CD4-positive, alpha-beta memory T cell (primary cell): ENCODE results near the gene ADAT1. TPM values are rescaled to one million over a fixed set of nuclear protein-coding genes. Genes with fewer than 3 reads are reported as not detected.
A peak's percentile ranks its signal among the peaks of the same experiment; 100 is the strongest.

ENCODE experiments used
- CTCF ChIA-PET: fragments of 350-600 bp; sonication (Branson Sonifier 250); formaldehyde crosslinking; loops from one replicate; lab custom pipeline; 2021; ENCODE audit warnings: inconsistent platforms; ENCODE audit not compliant: partially characterized antibody; lab: Charles Lee
- POLR2A ChIA-PET: fragments of 350-600 bp; sonication (Branson Sonifier 250); formaldehyde crosslinking; loops from one replicate; lab custom pipeline; 2021; ENCODE audit not compliant: partially characterized antibody; lab: Charles Lee
- DNase-seq, 5 donors: peaks; one replicate each; pipeline versions ENCODE4 v3.0.0 to v3.0.0-alpha.2; 2020 to 2022; ENCODE audit warnings: mixed read lengths in 1 of 5
- H3K27ac ChIP-seq: one replicate; pipeline ENCODE4 v1.7.0; 2013; ENCODE audit warnings: low read depth, low read length
- H3K27me3 ChIP-seq: 2 replicates; pipeline ENCODE4 v1.7.0; 2013; ENCODE audit warnings: mild to moderate bottlenecking, low read length, moderate library complexity; ENCODE audit not compliant: insufficient read depth
- H3K36me3 ChIP-seq: 2 replicates; pipeline ENCODE4 v1.7.0; 2013; ENCODE audit warnings: mild to moderate bottlenecking, low read length, moderate library complexity; ENCODE audit not compliant: insufficient read depth
- H3K4me1 ChIP-seq: 2 replicates; pipeline ENCODE4 v1.7.0; 2013; ENCODE audit warnings: mild to moderate bottlenecking, low read length, moderate library complexity; ENCODE audit not compliant: insufficient read depth
- H3K4me3 ChIP-seq, 2 donors: one replicate each; pipeline ENCODE4 v1.7.0; 2013; ENCODE audit warnings: low read length in 2 of 2, mild to moderate bottlenecking in 1 of 2
- H3K9me3 ChIP-seq, 2 donors: one replicate each; pipeline ENCODE4 v1.7.0; 2013; ENCODE audit warnings: low read length in 2 of 2, control low read depth in 1 of 2; ENCODE audit not compliant: control insufficient read depth in 1 of 2
- H3K27ac Mint-ChIP-seq, 7 donors: one replicate each; pipeline ENCODE4 v1.8.0; 2020 to 2021; ENCODE audit warnings: mixed read lengths in 7 of 7, mild to moderate bottlenecking in 6 of 7, inconsistent platforms in 3 of 7, moderate library complexity in 3 of 7
- H3K27me3 Mint-ChIP-seq, 2 donors: one replicate each; pipeline ENCODE4 v1.8.0; 2020 to 2021; ENCODE audit warnings: mixed read lengths in 2 of 2
- H3K36me3 Mint-ChIP-seq, 2 donors: one replicate each; pipeline ENCODE4 v1.8.0; 2020 to 2021; ENCODE audit warnings: mixed read lengths in 2 of 2, inconsistent platforms in 1 of 2, mild to moderate bottlenecking in 1 of 2
- H3K4me1 Mint-ChIP-seq, 4 donors: one replicate each; pipeline ENCODE4 v1.8.0; 2020 to 2021; ENCODE audit warnings: mixed read lengths in 4 of 4, mild to moderate bottlenecking in 1 of 4
- H3K4me3 Mint-ChIP-seq, 8 donors: one replicate each; pipeline ENCODE4 v1.8.0; 2020 to 2021; ENCODE audit warnings: mixed read lengths in 8 of 8, mild to moderate bottlenecking in 7 of 8, moderate library complexity in 6 of 8, inconsistent platforms in 3 of 8
- H3K9me3 Mint-ChIP-seq, 8 donors: one replicate each; pipeline ENCODE4 v1.8.0; 2020 to 2021; ENCODE audit warnings: mixed read lengths in 8 of 8, mild to moderate bottlenecking in 5 of 8, inconsistent platforms in 3 of 8, moderate library complexity in 1 of 8
- intact Hi-C: fragments of 100-400 bp; cut with micrococcal nuclease; formaldehyde crosslinking; loops from one replicate; pipeline ENCODE4 v1.15.1; 2023
- polyA plus RNA-seq, 2 donors: library from polyadenylated mRNA; unstranded; fragments of 300-500 nt; fragmentation: Illumina TruSeq; gene quantifications; one replicate each; pipeline ENCODE4 v1.2.3, GENCODE V29; 2021
- total RNA-seq, 2 experiments: library from RNA; stranded (reverse); gene quantifications; one replicate each; pipeline ENCODE4 v1.2.3, GENCODE V29; 2021

Gene ADAT1
- total and polyA plus RNA-seq, 4 experiments from 2014 or later, result 44.4 to 93.9 (median 71.6) TPM

DNA sequence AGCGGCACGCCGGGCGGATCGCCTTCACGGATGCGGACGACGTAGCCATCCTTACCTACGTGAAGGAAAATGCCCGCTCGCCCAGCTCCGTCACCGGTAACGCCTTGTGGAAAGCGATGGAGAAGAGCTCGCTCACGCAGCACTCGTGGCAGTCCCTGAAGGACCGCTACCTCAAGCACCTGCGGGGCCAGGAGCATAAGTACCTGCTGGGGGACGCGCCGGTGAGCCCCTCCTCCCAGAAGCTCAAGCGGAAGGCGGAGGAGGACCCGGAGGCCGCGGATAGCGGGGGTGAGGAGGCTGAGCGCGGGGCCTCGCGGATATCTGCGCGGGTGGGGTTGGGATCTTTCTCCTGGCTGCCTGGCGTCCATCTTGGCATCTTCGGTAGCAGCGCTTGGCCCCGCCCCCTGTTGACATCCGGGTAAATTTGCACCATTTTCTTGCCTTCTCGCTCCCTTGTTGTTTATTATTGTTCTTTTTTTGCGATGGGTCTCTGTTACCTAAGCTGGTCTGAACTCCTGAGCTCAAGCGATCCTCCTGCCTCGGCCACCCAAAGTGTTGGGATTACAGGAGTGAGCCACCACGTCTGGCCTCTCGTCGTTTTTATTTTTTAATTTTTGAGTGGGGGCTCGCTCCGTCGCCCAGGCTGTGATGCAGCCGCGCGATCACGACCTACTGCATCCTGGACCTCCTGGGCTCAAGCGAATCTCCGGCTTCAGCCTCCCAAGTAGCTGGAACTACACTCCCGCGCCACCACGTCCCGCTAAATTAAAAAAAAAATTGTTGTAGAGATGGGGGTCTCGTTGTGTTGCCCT is 25.4 kb upstream of the ADAT1 start:
- Mint-ChIP-seq H3K9me3 (peaks cover 0 to 1% (median 0%) of the 10 kb centered on the region in 8 donors), H3K4me3 (peak overlapping the region; percentile 93 to 100 (median 96)), H3K27ac (peak overlapping the region; percentile 95 to 99 (median 96)), H3K4me1 (peaks cover 48 to 77% (median 61%) of the 10 kb centered on the region in 4 donors), H3K36me3 (peaks cover 22 to 59% of the 10 kb centered on the region in 2 donors), H3K27me3 (no peaks in the 10 kb centered on the region)
- peak overlapping the region; percentile 79 to 94 for H3K4me3 ChIP-seq
- peak overlapping the region; percentile 98 for H3K27ac ChIP-seq
- DNase-seq, result peak; percentile 86 to 91 (median 87)
- peaks cover 73% of the 10 kb centered on the region for H3K4me1 ChIP-seq
- POLR2A ChIA-PET, result interaction anchor here (0.6 to 8.2 kb wide), 31 partner anchors 8 to 1564 kb away, joined by 3 to 293 read pairs (median 5); partner anchors contain the start of genes ADAT1, CFDP1, GABARAPL2 and MLKL
- H3K9me3 ChIP-seq, result no peaks in the 10 kb centered on the region
- intact Hi-C loops, result loop anchor here (1.0 to 2.0 kb wide), 2 partner anchors 92 to 982 kb away; partner anchors contain the start of genes RFWD3 and TMEM231
- CTCF ChIA-PET, result interaction anchor here (0.7 to 3.3 kb wide), 15 partner anchors 11 to 1543 kb away, joined by 3 to 31 read pairs (median 7); partner anchors contain the start of genes ADAT1, CFDP1, GABARAPL2 and MON1B
- H3K27me3 ChIP-seq, result no peaks in the 10 kb centered on the region
- peaks cover 8% of the 10 kb centered on the region for H3K36me3 ChIP-seq

DNA sequence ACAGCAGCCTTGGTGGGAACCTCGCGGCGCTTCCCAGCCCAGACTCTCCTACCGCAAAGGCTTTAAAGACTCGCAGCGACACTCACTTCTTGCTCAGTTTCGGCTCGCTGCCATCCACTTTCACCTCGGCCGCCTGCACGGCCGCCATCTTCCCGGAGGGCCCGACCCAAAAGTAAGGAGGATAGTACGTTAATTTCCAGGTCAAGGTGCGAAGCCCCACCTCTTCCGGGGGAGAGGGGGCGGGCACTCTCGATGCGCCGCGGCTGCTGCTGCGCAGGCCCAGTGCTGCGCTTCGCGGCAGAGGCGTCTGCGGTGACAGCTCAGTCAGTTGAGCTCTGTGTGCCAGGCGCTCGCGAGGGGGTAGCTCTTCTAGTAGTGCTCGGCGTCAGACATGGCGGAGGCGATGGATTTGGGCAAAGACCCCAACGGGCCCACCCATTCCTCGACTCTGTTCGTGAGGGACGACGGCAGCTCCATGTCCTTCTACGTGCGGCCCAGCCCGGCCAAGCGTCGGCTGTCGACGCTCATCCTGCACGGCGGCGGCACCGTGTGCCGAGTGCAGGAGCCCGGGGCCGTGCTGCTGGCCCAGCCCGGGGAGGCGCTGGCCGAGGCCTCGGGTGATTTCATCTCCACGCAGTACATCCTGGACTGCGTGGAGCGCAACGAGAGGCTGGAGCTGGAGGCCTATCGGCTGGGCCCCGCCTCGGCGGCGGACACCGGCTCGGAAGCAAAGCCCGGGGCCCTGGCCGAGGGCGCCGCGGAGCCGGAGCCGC is 24.6 kb upstream of the ADAT1 start, which contains the start of the genes KARS1 and TERF2IP:
TSS of gene KARS1 (minus strand) at position 174 of the 773 bp plus-strand sequence. CDS start at position 148, 26 bp downstream.
TSS of gene TERF2IP (plus strand) at position 282 of the 773 bp plus-strand sequence. CDS start at position 392, 110 bp downstream.
- H3K27me3 ChIP-seq, result no peaks in the 10 kb centered on the region
- intact Hi-C loops, result loop anchor here (1.0 to 2.0 kb wide), 11 partner anchors 24 to 1544 kb away; partner anchors contain the start of genes ADAT1, CFDP1, GABARAPL2 and MON1B
- peaks cover 0 to 1% (median 0%) of the 10 kb centered on the region in 8 donors for H3K9me3 Mint-ChIP-seq
- peaks cover 8% of the 10 kb centered on the region for H3K36me3 ChIP-seq
- POLR2A ChIA-PET, result interaction anchor here (0.6 to 8.2 kb wide), 31 partner anchors 9 to 1565 kb away, joined by 3 to 293 read pairs (median 5); partner anchors contain the start of genes ADAT1, CFDP1, GABARAPL2 and MLKL
- H3K27ac ChIP-seq, result peak within 1 kb of the TSS; percentile 98
- peak within 1 kb of the TSS; percentile 94 to 100 (median 99) for H3K4me3 Mint-ChIP-seq
- CTCF ChIA-PET, result interaction anchor here (1.0 to 3.3 kb wide), 17 partner anchors 9 to 1543 kb away, joined by 3 to 31 read pairs (median 7); partner anchors contain the start of genes ADAT1, CFDP1, GABARAPL2 and MON1B
- DNase-seq, result peak; percentile 94 to 96 (median 95)
- H3K4me1 Mint-ChIP-seq, result peaks cover 44 to 73% (median 59%) of the 10 kb centered on the region in 4 donors
- peaks cover 25 to 60% of the 10 kb centered on the region in 2 donors for H3K36me3 Mint-ChIP-seq
- peak within 1 kb of the TSS; percentile 79 to 99 for H3K4me3 ChIP-seq
- H3K4me1 ChIP-seq, result peaks cover 71% of the 10 kb centered on the region
- no peaks in the 10 kb centered on the region for H3K9me3 ChIP-seq
- peak within 1 kb of the TSS; percentile 95 to 99 (median 99) for H3K27ac Mint-ChIP-seq
- H3K27me3 Mint-ChIP-seq, result no peaks in the 10 kb centered on the region

DNA sequence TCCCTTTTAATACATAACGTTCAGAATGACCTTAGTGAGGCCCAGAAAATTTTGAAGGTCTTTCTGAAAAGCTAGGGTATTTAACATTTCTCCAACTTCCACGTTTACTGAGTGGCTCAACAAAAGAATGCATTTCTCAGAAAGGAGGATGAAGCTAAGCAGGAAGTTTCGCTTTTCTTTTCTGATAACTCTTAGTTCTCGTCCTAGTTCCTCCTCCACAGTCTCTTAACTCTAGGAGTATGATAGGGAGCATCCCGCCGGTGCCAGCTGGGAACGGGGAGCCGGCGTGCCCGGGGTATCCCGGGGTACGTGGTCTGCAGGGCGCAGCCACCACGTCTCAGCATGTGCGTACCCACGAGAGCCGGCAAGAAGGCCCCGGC is 24.0 kb upstream of the ADAT1 start:
- Histone ChIP-seq H3K27me3 (no peaks in the 10 kb centered on the region), H3K4me3 (peak overlapping the region; percentile 79 to 99), H3K9me3 (no peaks in the 10 kb centered on the region), H3K27ac (peak overlapping the region; percentile 98), H3K36me3 (peaks cover 8% of the 10 kb centered on the region), H3K4me1 (peaks cover 69% of the 10 kb centered on the region)
- CTCF ChIA-PET, result interaction anchor here (0.6 to 3.3 kb wide), 17 partner anchors 10 to 1544 kb away, joined by 3 to 31 read pairs (median 7); partner anchors contain the start of genes ADAT1, CFDP1, GABARAPL2 and MON1B
- Mint-ChIP-seq H3K27me3 (no peaks in the 10 kb centered on the region), H3K27ac (peak overlapping the region; percentile 95 to 99 (median 99)), H3K4me3 (peak overlapping the region; percentile 94 to 100 (median 99)), H3K4me1 (peaks cover 42 to 72% (median 57%) of the 10 kb centered on the region in 4 donors), H3K36me3 (peaks cover 30 to 63% of the 10 kb centered on the region in 2 donors), H3K9me3 (peaks cover 0 to 1% (median 0%) of the 10 kb centered on the region in 8 donors)
- POLR2A ChIA-PET, result interaction anchor here (0.6 to 8.2 kb wide), 25 partner anchors 9 to 1565 kb away, joined by 3 to 293 read pairs (median 6); partner anchors contain the start of genes ADAT1, CFDP1, GABARAPL2 and MLKL
- intact Hi-C loops, result loop anchor here (1.0 to 2.0 kb wide), 9 partner anchors 24 to 1544 kb away; partner anchors contain the start of genes ADAT1, CFDP1, GABARAPL2 and MON1B
- no peak for DNase-seq

GRCh38 chr16:75644240-75645012 is 21.3 kb upstream of the ADAT1 start:
- peak overlapping the region; percentile 70 to 94 (median 88) for H3K27ac Mint-ChIP-seq
- intact Hi-C loops, result no loop called here
- Histone ChIP-seq H3K27ac (peak overlapping the region; percentile 46), H3K36me3 (peaks cover 32% of the 10 kb centered on the region), H3K4me1 (peaks cover 50% of the 10 kb centered on the region), H3K4me3 (no peak overlapping the region), H3K9me3 (no peaks in the 10 kb centered on the region), H3K27me3 (no peaks in the 10 kb centered on the region)
- no peaks in the 10 kb centered on the region for H3K9me3 Mint-ChIP-seq
- no peaks in the 10 kb centered on the region for H3K27me3 Mint-ChIP-seq
- ChIA-PET POLR2A (interaction anchor here (0.9 to 8.2 kb wide), 8 partner anchors 10 to 88 kb away, joined by 3 to 293 read pairs (median 4); partner anchors contain the start of genes ADAT1 and TMEM231), CTCF (interaction anchor here (1.1 to 2.7 kb wide), 11 partner anchors 8 to 179 kb away, joined by 3 to 10 read pairs (median 4); partner anchors contain the start of genes ADAT1 and TMEM170A)
- H3K4me3 Mint-ChIP-seq, result peak overlapping the region; percentile 51 to 85 (median 82)
- DNase-seq, result peak; percentile 36 to 55 (median 48)
- peaks cover 28 to 64% (median 40%) of the 10 kb centered on the region in 4 donors for H3K4me1 Mint-ChIP-seq
- peaks cover 46 to 70% of the 10 kb centered on the region in 2 donors for H3K36me3 Mint-ChIP-seq

DNA sequence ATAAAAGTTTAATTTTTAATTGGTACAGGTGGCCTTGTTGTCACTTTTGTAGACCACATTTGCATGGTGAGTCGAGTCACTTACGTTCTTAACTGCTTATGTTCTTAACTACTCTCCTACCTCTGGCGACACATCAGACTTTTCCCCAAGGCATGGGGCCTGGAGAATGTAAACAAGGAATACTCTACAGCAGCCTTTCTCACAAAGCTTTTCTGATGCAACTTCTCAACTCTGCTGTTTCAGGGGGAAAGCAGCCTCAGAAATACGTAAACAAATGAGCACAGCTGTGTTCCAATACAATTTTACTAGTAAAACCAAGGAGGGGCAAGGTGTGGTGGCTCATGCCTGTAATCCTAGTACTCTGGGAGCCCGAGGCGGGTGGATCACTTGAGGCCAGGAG is 17.5 kb upstream of the ADAT1 start:
- H3K4me1 ChIP-seq, result peaks cover 36% of the 10 kb centered on the region
- peaks cover 65 to 78% of the 10 kb centered on the region in 2 donors for H3K36me3 Mint-ChIP-seq
- H3K27ac ChIP-seq, result no peak overlapping the region
- H3K4me1 Mint-ChIP-seq, result peaks cover 24 to 45% (median 32%) of the 10 kb centered on the region in 4 donors
- no peaks in the 10 kb centered on the region for H3K9me3 ChIP-seq
- no peaks in the 10 kb centered on the region for H3K27me3 ChIP-seq
- POLR2A ChIA-PET, result interaction anchor here (1.1 to 1.2 kb wide), 2 partner anchors 14 to 18 kb away, joined by 3 to 4 read pairs; partner anchors contain the start of gene ADAT1
- DNase-seq, result no peak
- peak overlapping the region in 2 of 7 donors; percentile 19 to 46 for H3K27ac Mint-ChIP-seq
- no peak overlapping the region for H3K4me3 Mint-ChIP-seq
- no peak overlapping the region for H3K4me3 ChIP-seq
- no peaks in the 10 kb centered on the region for H3K27me3 Mint-ChIP-seq
- H3K9me3 Mint-ChIP-seq, result no peaks in the 10 kb centered on the region
- CTCF ChIA-PET, result no interaction called here
- intact Hi-C loops, result no loop called here
- peaks cover 59% of the 10 kb centered on the region for H3K36me3 ChIP-seq
